ENCODE data around the gene TMTC4. TPM values are rescaled to one million over a fixed set of nuclear protein-coding genes. Genes with fewer than 3 reads are reported as not detected.

TMTC4 gene
- total RNA-seq, 1 experiment from 2014 or later: 45.5 TPM

DNA sequence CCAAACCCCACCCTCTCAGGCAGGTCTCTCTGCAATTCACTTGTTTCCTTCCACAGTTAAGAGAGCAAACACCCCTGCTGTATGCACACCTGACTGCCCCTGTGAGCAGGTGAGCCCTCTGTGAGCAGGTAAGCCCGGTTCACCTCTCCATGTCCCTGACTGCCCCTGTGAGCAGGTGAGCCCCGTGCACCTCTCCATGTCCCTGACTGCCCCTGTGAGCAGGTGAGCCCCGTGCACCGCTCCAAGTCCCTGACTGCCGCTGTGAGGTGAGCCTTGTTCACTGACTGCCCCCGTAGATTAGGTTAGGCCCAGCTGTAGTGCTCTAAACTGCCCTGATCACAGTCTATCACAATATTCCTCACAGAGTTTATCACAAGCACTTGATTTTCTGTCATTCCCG, 29.2 kb downstream of the TMTC4 start (continued):
- TF ChIP-seq, protein P1, sequence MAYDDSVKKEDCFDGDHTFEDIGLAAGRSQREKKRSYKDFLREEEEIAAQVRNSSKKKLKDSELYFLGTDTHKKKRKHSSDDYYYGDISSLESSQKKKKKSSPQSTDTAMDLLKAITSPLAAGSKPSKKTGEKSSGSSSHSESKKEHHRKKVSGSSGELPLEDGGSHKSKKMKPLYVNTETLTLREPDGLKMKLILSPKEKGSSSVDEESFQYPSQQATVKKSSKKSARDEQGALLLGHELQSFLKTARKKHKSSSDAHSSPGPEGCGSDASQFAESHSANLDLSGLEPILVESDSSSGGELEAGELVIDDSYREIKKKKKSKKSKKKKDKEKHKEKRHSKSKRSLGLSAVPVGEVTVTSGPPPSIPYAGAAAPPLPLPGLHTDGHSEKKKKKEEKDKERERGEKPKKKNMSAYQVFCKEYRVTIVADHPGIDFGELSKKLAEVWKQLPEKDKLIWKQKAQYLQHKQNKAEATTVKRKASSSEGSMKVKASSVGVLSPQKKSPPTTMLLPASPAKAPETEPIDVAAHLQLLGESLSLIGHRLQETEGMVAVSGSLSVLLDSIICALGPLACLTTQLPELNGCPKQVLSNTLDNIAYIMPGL (CRISPR knock-in tag; IDR thresholded peaks at IDR 0.05): no peak
- TF ChIP-seq GRHL2 (CRISPR knock-in tag; IDR thresholded peaks at IDR 0.05; ENCODE audit: insufficient replicate concordance, severe bottlenecking) (no peak), HMGA2 (CRISPR knock-in tag; IDR thresholded peaks at IDR 0.05) (no peak)
- TF ChIP-seq, protein P2, sequence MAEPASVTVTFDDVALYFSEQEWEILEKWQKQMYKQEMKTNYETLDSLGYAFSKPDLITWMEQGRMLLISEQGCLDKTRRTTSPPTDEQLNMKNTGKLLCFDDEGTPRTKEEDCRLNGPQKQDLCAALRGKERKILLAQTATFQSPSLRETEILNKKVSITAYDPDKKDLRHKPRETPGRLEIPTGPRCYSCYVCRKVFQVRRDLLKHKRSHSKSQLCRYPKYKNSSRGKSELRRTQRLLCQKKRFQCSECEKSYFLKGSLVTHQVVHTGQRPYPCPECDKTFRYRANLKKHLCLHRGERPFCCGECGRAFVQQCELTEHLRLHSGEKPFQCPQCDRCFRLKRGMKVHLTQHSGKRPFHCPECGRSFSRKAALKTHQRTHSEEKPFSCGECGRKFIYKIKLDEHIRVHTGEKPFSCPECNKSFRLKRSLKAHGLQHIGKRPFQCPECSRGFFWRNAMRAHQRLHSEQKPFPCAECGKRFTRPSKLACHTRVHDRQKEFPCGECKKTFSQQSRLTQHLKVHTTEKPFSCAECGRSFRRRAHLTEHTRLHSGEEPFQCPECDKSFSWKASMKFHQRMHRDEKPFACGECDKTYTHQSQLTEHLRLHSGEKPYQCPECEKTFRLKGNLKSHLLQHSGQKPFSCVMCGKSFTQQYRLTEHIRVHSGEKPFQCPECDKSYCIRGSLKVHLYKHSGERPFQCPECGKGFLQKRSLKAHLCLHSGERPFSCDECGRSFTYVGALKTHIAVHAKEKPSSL (CRISPR knock-in tag; conservative IDR thresholded peaks at IDR 0.05): no peak
- TF ChIP-seq, protein P3, sequence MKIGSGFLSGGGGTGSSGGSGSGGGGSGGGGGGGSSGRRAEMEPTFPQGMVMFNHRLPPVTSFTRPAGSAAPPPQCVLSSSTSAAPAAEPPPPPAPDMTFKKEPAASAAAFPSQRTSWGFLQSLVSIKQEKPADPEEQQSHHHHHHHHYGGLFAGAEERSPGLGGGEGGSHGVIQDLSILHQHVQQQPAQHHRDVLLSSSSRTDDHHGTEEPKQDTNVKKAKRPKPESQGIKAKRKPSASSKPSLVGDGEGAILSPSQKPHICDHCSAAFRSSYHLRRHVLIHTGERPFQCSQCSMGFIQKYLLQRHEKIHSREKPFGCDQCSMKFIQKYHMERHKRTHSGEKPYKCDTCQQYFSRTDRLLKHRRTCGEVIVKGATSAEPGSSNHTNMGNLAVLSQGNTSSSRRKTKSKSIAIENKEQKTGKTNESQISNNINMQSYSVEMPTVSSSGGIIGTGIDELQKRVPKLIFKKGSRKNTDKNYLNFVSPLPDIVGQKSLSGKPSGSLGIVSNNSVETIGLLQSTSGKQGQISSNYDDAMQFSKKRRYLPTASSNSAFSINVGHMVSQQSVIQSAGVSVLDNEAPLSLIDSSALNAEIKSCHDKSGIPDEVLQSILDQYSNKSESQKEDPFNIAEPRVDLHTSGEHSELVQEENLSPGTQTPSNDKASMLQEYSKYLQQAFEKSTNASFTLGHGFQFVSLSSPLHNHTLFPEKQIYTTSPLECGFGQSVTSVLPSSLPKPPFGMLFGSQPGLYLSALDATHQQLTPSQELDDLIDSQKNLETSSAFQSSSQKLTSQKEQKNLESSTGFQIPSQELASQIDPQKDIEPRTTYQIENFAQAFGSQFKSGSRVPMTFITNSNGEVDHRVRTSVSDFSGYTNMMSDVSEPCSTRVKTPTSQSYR (CRISPR knock-in tag; IDR thresholded peaks at IDR 0.05): no peak

DNA sequence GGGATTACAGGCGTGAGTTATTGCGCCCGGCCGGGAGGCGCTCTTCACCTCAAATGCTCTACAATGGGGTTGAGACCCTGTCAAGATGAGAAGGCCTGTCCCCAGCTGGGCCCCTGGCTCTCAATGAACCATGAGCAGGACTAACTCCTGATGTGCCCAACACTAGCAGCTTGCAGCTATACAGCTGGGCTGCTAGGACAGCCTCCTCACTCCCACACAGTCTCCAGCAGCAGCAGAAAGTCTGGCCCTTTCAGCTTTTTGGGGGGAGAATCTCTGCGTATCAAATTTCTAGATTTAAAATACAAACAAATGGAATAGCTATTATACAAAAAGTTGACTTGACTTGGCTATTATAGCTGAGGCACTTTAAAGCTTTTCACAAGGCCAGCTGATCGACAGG, 30.2 kb downstream of the TMTC4 start:
- Mint-ChIP-seq H3K27me3 (ENCODE audit: low read depth) (no peaks in the 10 kb centered on the region), H3K27ac (no peak overlapping the region), H3K36me3 (peaks cover 29% of the 10 kb centered on the region), H3K4me3 (no peak overlapping the region), H3K9me3 (no peaks in the 10 kb centered on the region), H3K4me1 (no peaks in the 10 kb centered on the region)
- DNase-seq (ENCODE audit: low spot score) (no peak), ATAC-seq (no peak)
- TF ChIP-seq, protein P4, sequence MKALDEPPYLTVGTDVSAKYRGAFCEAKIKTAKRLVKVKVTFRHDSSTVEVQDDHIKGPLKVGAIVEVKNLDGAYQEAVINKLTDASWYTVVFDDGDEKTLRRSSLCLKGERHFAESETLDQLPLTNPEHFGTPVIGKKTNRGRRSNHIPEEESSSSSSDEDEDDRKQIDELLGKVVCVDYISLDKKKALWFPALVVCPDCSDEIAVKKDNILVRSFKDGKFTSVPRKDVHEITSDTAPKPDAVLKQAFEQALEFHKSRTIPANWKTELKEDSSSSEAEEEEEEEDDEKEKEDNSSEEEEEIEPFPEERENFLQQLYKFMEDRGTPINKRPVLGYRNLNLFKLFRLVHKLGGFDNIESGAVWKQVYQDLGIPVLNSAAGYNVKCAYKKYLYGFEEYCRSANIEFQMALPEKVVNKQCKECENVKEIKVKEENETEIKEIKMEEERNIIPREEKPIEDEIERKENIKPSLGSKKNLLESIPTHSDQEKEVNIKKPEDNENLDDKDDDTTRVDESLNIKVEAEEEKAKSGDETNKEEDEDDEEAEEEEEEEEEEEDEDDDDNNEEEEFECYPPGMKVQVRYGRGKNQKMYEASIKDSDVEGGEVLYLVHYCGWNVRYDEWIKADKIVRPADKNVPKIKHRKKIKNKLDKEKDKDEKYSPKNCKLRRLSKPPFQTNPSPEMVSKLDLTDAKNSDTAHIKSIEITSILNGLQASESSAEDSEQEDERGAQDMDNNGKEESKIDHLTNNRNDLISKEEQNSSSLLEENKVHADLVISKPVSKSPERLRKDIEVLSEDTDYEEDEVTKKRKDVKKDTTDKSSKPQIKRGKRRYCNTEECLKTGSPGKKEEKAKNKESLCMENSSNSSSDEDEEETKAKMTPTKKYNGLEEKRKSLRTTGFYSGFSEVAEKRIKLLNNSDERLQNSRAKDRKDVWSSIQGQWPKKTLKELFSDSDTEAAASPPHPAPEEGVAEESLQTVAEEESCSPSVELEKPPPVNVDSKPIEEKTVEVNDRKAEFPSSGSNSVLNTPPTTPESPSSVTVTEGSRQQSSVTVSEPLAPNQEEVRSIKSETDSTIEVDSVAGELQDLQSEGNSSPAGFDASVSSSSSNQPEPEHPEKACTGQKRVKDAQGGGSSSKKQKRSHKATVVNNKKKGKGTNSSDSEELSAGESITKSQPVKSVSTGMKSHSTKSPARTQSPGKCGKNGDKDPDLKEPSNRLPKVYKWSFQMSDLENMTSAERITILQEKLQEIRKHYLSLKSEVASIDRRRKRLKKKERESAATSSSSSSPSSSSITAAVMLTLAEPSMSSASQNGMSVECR (CRISPR knock-in tag; IDR thresholded peaks at IDR 0.05; ENCODE audit: borderline replicate concordance): no peak
- TF ChIP-seq IRF2 (CRISPR knock-in tag; IDR thresholded peaks at IDR 0.05; ENCODE audit: borderline replicate concordance, low read depth) (no peak), CREB1 (CRISPR knock-in tag; IDR thresholded peaks at IDR 0.05) (no peak)
- ChIA-PET POLR2A (no interaction called here), CTCF (interaction anchor here (1.0 to 1.3 kb wide), 3 partner anchors 31 to 184 kb away, joined by 3 to 4 read pairs (median 4); no protein-coding TSS in a partner anchor)

DNA sequence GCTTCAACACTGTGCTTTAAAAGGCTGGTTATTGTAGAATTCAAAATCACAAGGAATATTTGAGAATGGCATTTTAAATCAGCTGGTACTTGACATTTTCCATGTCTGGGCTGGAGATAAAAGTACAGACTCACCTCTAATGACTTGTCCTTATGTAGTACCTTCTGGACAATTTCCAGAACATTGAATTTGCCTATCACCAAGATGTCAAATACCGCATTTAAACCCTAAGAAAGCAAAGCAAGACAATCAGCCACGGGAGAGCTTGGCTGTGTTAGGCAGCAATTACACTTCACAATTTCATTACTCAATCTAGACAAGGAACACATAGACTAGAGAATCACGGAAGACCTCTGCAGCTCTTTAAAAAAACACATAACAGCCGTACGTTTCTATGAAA, 36.8 kb downstream of the TMTC4 start:
- H3K9me3 Mint-ChIP-seq: no peaks in the 10 kb centered on the region
- no peak overlapping the region for H3K27ac Mint-ChIP-seq
- H3K36me3 Mint-ChIP-seq: peaks cover 75% of the 10 kb centered on the region
- H3K4me1 Mint-ChIP-seq: no peaks in the 10 kb centered on the region
- ATAC-seq (no peak), DNase-seq (ENCODE audit: low spot score) (no peak)
- ChIA-PET POLR2A (no interaction called here), CTCF (no interaction called here)
- H3K27me3 Mint-ChIP-seq (ENCODE audit: low read depth): no peaks in the 10 kb centered on the region
- H3K4me3 Mint-ChIP-seq: no peak overlapping the region
- TF ChIP-seq, protein P5, sequence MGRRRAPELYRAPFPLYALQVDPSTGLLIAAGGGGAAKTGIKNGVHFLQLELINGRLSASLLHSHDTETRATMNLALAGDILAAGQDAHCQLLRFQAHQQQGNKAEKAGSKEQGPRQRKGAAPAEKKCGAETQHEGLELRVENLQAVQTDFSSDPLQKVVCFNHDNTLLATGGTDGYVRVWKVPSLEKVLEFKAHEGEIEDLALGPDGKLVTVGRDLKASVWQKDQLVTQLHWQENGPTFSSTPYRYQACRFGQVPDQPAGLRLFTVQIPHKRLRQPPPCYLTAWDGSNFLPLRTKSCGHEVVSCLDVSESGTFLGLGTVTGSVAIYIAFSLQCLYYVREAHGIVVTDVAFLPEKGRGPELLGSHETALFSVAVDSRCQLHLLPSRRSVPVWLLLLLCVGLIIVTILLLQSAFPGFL (CRISPR knock-in tag; IDR thresholded peaks at IDR 0.05; ENCODE audit: borderline replicate concordance): no peak
- TF ChIP-seq, protein P2 (CRISPR knock-in tag; conservative IDR thresholded peaks at IDR 0.05): no peak
- TF ChIP-seq KAT7 (CRISPR knock-in tag; IDR thresholded peaks at IDR 0.05; ENCODE audit: borderline replicate concordance) (no peak), PRRX2 (CRISPR knock-in tag; IDR thresholded peaks at IDR 0.05) (no peak), ZNF416 (CRISPR knock-in tag; IDR thresholded peaks at IDR 0.05) (no peak), SP1 (CRISPR knock-in tag; conservative IDR thresholded peaks at IDR 0.05) (no peak), FOXJ3 (CRISPR knock-in tag; IDR thresholded peaks at IDR 0.05; ENCODE audit: borderline replicate concordance) (no peak)
- TF ChIP-seq, protein P6, sequence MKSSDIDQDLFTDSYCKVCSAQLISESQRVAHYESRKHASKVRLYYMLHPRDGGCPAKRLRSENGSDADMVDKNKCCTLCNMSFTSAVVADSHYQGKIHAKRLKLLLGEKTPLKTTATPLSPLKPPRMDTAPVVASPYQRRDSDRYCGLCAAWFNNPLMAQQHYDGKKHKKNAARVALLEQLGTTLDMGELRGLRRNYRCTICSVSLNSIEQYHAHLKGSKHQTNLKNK (CRISPR knock-in tag; IDR thresholded peaks at IDR 0.05): no peak
- TF ChIP-seq, protein P7, sequence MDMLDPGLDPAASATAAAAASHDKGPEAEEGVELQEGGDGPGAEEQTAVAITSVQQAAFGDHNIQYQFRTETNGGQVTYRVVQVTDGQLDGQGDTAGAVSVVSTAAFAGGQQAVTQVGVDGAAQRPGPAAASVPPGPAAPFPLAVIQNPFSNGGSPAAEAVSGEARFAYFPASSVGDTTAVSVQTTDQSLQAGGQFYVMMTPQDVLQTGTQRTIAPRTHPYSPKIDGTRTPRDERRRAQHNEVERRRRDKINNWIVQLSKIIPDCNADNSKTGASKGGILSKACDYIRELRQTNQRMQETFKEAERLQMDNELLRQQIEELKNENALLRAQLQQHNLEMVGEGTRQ (CRISPR knock-in tag; IDR thresholded peaks at IDR 0.05): no peak
